Measurements from ENCODE around the gene DDN.

DDN gene

DNA sequence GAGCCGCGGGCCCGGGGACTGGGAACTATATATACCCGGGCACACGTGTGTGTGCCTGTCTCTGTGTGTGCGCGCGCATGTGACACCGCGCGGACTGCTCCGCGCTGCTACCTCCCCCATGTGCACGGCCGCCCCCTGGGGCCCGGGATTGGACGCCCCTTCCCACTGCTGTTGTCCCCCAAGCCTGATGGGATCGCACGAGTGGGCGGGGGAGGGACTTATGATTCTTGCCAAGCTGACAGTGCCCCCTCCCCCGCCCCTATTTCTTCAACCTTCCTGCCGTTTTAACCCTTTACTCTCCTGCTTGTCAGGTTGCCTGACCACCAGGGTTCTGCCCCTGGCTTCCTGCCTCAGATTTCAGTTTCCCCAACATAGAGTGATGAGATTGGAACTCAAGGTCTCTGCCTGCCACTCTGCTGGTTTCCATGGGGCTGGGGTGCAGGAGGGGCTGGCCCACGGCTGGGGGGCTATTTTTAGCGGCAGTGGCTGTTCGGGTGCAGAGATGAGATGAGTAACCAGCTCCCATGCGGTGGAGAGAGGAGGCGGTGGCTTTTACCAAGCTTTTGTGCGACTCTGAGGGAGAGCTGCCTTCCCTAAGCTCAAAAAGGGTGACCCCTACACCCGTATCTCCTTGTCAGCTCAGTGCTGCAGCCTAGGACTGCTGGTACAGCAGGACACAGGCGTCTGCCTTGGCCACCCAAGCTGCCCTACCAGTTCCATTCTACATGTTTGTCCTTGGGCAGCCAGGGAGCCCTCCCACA, at the start of gene DDN:
DDN (minus strand) TSS at position 5 of the 761 bp plus-strand sequence. CDS start 88 bp downstream, outside the sequence.
- peak; percentile 36 to 65 for DNase-seq

DNA sequence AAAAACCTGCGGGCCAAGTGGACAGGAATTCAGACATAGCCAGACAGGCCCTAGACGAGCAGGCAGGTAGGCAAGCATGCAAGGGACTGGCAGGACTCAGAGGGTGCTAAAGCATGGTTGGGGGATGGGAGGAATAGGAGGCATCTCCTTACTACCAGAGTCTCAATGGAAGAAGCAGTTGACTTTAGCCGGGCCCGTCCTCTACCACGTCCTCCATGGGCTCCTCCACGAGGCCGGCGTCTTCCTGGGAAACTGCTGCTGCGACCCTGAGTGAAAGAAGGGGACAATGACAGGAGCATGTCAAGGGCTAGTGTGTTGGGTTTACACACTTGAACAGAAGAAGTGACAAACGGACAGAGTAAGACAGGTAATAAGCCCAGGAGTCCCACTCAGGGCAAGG, 49.8 kb upstream of the DDN start:
- no peak for DNase-seq

DNA sequence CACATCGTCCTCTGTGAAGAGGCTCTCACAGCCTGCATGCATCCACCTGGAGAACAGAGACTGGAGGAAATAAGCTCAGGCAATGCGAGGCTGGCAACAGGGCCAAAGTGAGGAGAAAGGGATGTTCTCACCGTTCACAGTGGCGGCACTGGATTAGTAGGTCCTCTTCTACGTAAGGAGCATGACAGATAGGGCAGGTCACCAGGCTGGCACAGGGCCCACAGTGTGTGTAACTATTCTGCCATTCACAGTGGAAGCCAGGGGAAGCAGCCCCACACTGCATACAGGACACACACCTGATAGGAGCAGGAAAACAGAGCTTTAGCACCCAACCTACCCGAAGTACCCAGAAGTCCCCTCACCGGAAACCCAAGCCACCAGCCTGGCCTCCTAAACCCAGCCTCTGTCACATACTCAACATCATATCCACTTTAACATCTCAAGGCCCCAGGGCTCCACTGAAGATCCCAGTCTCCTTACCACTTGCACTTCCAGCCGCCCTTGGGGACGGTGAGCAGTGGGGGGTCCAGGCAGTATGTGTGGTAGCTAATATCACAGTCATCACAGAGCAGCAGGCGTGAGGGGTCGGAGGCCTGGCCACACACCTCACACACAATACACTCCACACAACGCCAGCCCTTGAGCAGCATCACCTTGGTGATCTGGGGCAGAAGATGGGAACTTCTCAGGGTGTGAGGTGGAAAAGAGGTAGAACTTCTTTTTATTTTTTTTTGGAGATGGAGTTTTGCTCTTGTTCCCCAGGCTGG, 47.1 kb upstream of the DDN start:
- no peak for DNase-seq

DNA sequence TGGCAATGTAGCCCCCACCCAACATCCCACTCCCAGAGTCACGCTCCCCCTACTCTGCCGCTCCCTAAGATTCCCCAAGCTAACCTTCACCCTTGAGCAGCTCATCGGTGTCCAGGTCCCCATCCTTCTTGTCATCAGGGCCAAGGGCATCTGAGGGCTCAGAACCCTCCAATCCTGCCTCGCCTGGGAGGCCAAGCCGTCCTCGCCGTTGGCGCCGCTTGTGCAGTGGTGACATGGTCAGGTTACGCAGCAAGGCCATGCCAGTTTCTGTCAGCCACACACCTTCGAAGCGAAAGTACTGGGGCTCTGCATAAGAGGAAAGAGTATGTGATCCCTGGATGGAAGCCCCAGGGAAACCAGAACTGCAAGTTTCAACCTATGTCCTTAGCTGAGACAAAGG, 45.5 kb upstream of the DDN start:
- no peak for DNase-seq

DNA sequence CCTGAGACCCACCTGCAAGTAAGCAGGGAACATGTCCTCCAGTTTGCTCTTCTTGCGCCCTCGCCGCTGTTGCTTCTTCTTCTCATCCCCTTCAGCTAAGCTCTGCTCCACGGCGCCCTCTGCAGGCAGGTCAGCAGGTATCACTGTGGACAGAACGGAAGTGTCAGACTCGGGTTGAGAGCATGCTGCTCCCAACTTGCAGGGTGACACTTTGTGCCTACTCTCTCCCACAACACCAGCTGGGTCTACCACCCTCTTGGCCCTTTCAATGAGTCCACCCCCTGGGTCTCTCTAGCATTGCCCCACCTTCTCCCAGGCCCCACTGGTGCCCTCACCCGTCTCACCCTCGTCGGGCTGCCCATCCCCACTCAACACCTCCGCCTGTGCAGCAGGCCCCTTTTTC, 44.7 kb upstream of the DDN start:
- peak in 1 of 2 experiments; percentile 43 for DNase-seq

DNA sequence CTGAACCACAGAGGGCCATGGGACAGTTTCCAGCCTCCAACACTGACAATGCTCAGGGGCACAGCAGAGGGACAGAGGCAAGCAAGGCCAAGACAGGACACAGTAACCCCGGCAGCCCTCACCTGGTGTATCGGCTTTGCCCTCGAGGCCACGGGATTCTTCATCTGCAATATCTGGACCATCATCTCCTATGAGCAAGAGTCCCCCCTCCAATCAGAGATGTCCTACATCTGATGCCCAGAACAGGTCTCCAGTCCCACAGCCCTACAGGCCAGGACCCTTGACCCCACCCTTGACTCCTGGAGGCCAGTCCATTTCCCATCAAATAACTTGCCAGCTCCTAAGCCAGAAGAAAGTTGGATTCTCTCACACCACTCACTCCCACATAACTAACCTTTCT, 44.1 kb upstream of the DDN start:
- DNase-seq, result no peak

DNA sequence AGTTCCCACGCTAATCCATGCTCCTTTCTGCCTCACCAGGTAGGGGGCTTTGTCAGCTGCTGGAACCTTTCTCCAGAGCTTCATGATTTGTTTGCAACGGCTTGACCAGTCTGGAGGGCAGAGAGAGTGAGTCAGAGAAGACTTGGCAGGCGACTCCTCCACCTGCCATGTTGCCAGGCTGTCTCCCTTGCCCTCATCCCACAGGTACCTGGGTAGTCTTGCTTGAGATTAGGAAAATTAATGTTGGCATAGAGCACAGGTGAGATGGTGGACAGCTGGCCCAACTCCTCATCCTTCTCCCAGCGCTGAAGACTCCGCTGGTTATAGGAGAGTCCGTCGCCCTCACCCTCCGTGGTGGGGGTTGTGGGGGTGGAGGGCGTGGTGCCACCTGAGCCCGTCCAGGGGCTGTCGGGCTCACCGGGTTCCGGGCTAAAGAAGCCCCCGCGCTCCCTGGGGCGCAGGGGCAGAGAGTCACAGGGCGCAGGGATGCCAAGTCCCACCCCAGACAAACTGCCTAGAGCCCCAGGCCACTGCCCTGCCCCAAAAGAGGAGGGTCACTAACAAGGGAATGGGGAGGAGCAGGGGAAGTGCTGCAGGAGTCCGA, 42.8 kb upstream of the DDN start:
- no peak for DNase-seq

DNA sequence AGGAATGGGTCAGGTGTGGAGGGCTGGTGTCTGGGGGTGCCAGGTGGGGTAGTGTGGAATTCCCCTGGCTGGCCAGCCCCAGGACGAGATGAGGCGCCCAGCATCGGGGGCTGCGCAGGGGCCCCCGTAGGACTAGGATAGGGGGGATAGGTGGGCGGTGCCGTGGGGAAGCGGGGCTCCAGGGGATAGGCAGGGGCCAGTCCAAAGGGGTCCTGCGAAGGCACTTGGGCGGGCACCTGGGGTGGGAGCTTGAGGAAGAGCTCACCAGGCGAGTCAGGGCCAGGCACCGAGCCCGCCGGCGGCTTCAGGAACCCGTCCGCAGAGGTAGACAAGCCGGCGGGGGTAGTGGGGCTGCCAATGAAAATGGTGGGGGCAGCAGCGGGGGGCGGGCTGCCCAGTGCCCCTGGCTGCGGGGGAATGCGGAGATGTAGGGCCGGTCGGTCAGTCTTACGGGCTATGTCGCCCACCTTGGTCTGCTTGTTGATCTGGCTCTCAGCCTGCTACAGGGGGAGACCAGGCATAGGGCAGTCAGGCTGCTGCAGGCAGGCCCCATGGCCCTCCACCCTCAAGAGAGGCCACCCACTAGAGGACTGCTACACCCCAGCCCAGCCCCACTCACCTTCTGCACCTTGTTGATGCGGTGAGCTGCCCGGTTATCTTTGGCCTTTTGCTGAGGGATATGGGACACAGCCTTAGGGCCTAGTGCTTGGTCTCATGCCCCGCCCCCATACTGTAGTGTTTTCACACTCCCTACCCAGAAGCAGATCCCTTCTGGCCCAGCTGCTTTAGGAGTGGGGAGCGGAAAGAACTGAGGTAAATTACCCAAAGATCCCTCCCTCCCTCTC, 42.1 kb upstream of the DDN start:
- no peak for DNase-seq

DNA sequence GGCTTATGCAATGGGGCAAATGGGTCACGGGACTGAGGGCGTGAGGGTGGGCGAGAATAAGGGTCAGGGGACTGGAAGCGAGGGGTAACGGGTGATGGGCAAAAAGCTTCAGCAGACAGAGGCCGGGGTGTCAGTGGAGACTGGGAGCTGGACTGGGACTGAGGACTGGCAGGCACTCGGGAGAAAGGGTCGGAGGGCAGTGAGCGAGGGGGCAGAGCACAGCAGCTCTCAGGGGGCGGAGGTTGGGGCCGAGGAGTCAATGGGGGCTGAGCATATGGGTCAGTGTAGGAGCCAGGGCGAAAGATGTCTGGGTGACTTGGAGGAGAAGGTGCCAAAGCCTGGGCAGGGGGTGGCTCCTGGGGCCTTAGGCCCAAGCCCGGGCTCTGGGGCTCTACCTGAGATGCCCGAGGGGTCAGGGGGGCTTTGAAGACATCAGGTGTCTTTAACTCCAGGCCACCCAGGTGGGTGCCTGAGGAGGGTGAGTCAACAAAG, 41.2 kb upstream of the DDN start:
- no peak for DNase-seq

DNA sequence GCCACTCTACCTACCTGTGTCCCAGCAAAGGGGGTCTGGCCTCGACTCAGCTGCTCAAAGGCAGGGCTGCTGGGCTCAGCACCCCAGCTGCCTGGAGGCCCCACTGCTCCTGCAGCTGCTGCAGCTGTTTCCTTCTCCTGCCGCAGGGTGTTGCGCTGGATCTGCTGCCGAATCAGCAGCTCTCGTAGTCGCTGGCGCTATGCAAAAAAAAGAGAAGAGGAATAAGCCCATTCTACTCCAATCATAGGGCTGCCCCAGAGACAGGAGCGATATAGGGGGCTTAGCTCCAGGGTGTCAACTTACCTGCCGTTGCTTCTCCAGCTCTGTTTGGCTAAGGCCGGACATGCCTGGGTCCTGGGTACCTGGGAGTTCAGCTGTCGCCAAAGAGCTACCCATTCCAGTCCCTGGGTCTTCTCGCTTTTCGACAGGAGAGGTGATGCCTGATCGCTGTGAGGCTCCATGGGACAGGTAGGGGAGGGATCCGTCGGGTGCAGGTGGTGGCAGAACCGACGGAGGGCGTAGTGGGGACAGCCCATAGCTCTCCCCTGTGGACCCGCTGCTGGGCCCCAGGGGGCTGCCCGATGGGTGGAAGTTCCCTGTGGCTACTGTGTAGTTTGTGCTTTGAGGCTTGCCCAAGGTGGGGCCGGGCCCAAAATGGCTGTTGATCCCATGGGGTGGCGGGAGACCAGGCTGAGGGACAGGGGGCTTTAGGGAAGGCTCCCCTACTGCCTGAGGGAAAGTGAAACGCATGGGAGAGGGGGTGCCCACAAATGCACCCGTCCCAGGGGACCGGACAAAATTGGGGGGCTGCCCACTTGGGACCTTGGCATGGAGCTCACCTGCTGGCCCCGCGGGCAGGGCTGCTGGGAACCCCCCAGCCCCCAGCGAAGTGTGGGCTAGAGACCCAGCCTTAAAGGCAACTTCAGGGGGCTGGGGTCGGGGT, 40.5 kb upstream of the DDN start:
- no peak for DNase-seq

DNA sequence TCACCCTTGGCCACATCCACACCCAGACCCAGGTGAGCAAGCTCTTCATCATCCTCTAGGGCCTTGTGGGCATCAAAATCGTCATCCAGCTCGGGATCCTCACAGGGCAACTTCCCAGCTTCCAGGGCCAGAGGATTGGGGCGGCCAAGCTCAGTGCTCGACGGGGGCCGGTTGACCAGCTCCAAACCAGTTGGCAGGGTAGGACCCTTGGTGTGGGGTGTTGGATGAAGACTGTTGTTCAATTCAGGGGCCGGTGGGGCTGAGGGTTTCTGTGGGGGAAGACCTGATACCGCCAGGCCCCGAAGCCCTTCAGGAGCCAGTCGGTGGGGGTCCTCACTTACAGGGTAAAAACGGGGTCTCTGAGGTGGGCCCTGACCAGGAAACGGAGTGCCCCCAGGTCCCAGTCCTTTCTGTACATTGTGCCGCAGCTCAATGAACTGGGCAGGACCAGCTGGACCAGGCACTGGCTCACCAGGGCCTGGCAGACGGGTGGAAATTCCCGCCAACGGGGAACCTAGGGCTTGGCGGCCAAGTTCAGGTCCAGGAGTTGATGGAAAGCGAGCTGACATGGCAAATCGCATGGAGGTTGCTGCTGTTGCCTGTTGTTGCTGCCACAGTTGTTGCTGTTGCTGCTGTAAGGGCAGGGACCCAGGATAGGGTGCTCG, 39.2 kb upstream of the DDN start:
- DNase-seq, result no peak

DNA sequence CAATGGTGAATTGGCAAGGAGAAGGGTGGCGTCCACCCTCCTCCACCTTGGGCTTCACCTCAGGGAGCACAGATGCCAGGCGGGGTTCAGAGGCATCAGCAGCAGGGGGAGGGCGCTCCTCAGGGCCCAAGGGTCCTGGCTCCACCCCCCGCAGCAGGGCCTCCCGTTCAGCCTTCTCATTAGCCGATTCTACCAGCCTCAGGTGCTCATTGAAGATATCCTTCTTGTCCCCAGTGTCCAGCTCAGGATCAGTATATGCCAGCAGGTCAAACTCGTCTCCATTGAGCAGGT, 38.7 kb upstream of the DDN start:
- no peak for DNase-seq

DNA sequence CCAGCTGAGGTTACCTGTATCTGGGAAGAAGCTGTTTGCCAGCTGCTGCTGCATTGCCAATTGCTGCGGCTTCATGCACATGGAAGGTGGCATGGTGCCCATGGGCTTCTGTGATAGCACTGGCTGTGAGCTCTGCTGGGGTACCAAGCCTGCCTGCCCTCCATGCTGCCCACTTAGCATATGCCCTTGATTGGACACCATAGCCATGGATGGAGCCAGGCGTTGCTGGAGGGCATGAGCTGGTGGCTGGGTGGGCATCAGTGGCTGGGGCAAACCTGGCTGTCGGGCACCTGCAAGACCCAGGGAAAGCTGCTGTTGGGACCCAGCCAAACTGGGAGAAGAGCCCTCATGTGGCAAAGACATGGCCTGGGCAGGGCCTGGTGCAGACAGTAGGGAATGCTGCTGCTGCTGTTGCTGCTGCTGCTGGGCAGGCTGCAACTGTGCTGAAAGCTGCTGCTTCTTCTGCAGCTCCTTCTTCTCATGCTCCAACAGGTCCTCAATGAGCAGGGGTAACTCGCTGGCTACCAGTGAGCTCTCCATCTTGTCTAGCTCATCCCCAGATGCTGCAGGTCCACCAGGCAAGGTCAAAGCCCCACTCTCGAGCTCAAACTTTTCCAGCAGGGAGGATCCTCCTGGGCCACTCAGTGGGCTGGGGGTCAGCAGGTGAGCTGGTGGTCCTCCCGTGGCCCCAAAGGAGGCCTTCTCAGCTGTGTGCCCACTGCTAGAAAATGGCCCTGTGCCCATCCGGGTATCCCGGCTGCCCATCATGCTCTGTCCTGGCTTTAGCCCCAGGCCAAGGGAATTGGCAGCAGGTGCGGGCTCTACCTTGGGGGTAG, 38.2 kb upstream of the DDN start:
- no peak for DNase-seq

DNA sequence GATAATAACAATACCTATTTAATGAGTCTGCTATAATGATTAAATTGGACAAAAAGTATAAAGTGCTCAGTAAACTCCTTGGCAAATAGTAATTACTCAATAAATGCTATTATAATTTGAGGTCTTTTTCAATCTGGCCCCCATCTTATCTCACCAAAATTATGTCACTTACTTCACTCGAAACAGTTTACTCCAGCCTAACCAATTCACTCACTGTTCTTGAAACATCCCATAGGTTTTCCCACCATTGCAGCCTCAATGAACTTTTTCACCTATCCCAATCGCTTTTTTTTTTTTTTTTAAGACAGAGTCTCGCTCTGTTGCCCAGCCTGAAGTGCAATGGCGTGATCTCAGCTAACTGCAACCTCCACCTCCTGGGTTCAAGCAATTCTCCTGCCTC, 36.9 kb upstream of the DDN start:
- DNase-seq, result no peak

DNA sequence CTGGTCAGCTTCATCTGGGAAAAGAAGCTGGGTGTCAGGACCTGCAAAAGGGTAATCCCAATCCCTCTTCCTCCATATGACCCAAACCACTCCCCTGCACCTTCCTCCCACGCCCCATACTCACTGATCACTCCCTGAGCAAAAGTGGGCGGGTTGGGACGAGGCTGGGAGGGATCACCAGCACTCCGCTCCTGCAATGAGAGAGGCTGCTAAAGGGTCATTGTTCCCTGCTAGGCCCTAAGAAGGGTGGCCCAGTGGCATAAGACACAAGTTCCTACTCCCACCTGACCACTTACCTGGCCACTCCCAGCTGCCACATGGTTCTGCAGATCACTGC, 35.1 kb upstream of the DDN start:
- DNase-seq, result no peak

DNA sequence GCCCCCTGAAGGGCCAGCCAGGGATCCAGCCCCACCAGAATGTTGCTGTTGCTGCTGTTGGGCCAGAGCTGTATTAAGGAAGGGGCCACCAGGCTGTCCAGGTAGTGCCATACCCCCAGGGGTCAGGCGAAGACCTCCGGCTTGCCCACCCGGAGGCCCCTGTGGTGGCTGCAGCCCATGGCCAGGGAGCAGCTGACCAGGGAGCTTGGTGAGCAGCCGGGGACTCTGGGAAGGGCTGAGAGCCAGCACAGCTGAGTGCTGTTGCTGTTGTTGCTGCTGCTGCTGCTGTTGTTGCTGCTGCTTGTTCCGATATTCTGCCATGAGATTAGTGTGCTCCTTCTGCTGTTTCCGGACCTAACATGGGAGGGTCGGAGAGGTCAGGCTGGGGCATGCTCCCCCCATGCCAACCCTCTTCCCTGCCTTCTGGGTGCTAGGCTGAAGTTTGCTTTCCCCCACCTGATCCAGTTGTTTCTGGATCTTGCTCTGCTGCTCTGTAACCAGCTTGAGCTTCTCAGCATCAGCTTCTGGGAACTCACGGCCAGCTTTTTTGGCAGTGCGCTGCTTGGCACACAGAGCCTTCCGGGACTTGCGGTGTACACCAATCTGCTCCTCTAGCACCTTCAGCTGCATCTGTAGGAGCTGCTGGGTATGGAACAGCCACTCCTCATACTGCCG, 34.6 kb upstream of the DDN start:
- no peak for DNase-seq

DNA sequence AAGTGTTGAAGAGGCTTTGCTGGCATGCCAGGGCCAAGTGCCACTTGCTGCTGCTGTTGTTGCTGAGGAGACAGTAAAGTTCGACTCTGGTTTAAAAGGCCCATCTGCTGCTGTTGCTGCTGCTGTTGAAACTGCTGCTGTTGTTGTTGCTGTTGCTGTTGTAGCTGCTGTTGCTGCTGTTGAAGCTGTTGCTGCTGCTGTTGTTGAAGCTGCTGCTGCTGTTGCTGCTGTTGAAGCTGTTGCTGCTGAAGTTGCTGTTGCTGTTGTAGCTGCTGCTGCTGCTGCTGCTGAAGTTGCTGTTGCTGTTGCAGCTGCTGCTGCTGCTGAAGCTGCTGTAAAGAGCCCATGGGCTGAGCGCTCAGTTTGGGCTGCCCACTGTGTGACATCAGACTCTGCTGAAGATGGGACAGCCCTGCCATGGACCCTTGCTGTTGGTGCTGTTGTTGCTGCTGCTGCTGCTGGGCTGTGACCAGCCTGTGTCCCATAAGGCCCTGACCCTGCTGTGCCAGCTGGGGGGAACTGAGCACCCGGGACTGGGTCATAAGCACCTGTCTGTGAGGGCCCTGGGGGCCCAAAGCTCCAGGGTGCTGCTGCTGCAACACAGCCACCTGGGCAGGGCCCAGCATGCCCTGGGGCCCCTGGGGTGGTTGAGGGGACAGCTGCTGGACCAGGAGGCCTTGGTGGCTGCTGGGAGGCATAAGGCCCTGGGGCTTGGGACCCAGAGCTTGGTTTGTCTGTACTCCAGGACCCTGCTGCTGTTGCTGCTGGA, 33.7 kb upstream of the DDN start:
- DNase-seq, result no peak

DNA sequence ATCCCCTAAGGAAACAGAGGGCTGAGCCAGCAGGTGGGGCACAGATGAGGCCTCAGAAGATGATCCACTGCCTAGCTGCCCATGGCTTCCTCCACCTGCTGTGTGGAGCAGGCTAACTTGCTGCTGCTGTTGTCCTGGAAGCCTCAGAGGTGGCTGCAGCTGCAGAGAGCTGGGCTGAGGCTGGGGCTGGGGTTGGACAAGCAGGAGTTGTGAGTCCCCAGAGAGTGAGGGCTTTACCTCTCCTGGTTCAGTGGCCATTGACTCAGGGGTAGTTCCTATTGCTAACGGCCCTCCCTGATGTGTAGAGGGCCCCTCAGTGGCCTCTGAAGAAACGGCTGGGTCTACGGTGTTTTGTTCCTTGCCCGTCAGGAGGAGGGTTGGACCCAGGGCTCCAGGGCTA, 33.1 kb upstream of the DDN start:
- no peak for DNase-seq

DNA sequence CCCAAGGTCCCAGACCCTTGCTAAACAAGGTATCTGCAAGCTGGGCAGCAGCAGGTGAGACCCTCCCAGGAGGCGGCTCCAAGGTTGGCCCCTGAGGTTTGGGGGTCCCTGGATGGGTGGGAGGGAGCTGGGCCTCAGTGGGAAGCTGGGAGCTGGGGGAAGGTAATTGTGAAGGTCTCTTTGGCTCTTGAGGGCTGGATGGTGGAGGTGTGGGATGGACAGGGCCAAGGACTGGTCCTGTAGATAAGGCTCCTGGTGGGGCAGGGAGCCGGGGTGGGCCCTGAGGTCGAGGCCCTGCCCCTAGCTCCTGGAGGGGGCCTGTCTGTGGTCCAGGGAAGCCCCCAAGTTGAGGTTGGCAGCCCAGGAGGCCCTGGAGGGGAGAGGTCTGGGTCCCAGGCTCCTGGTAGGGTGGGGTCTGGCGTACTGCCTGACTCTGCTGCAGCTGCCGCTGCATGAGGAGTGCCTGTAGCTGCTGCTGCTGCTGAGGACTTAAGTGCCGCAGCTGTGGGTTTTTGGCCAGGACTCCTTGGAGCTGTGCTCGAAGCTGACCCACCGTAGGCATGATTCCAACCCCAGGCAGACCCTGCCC, 32.5 kb upstream of the DDN start:
- no peak for DNase-seq
